IMR-90 (cell line): ENCODE data around the gene ATP4A. TPM values are rescaled to one million over a fixed set of nuclear protein-coding genes. Genes with fewer than 3 reads are reported as not detected.

Experiments
- ATAC-seq: fragments of 200-7000 bp; cut with Tn5 transposase; 2 replicates; pipeline ENCODE4 v1.9.1; 2020; ENCODE audit warnings: low read depth, mild to moderate bottlenecking, moderate library complexity
- BruUV-seq: library from RNA; stranded (reverse); fragments of 400-500 nt; replicated peaks from 2 replicates; lab custom pipeline; 2021; lab: Mats Ljungman, UMichigan
- CTCF ChIA-PET: fragments of 300-600 bp; formaldehyde crosslinking; extraction: SDS; loops from one replicate; lab custom pipeline; 2021; ENCODE audit warnings: antibody characterized with exemption; lab: Yijun Ruan, JAX
- POLR2A ChIA-PET: fragments of 300-600 bp; sonication (Branson Sonifier 250); formaldehyde crosslinking; loops from one replicate; lab custom pipeline; 2022; ENCODE audit warnings: antibody characterized with exemption; ENCODE audit not compliant: unreplicated experiment; lab: Charles Lee
- DNase-seq: peaks from one replicate; pipeline ENCODE4 v3.0.0; 2013
- H2AFZ ChIP-seq: replicated peaks from 2 replicates; pipeline ENCODE3; 2013; ENCODE audit warnings: low read length, mild to moderate bottlenecking; ENCODE audit not compliant: poor library complexity
- H2AK5ac ChIP-seq: 2 replicates; pipeline ENCODE4 v1.6.1; 2013; ENCODE audit warnings: low read depth, low read length, inconsistent platforms
- H2AK9ac ChIP-seq: replicated peaks from 2 replicates; pipeline ENCODE3; 2013; ENCODE audit warnings: mild to moderate bottlenecking, low read depth, low read length, moderate library complexity; ENCODE audit not compliant: poor library complexity
- H2BK120ac ChIP-seq: 2 replicates; pipeline ENCODE4 v1.6.1; 2013; ENCODE audit warnings: low read depth, low read length, inconsistent platforms
- H2BK15ac ChIP-seq: 3 replicates; pipeline ENCODE4 v1.6.1; 2013; ENCODE audit warnings: low read depth, low read length, inconsistent platforms
- H2BK20ac ChIP-seq: 2 replicates; pipeline ENCODE4 v1.6.1; 2013; ENCODE audit warnings: low read depth, mild to moderate bottlenecking, inconsistent platforms, low read length, moderate library complexity
- H2BK5ac ChIP-seq: 2 replicates; pipeline ENCODE4 v1.6.1; 2013; ENCODE audit warnings: mild to moderate bottlenecking, low read depth, low read length, inconsistent platforms; ENCODE audit not compliant: poor library complexity, severe bottlenecking
- H3K14ac ChIP-seq: replicated peaks from 2 replicates; pipeline ENCODE4 v1.6.1; 2013; ENCODE audit warnings: low read depth, low read length, inconsistent platforms
- H3K18ac ChIP-seq: 2 replicates; pipeline ENCODE4 v1.6.1; 2013; ENCODE audit warnings: low read depth, low read length, control low read depth
- H3K23ac ChIP-seq: 2 replicates; pipeline ENCODE4 v1.6.1; 2013; ENCODE audit warnings: low read depth, low read length, inconsistent platforms
- H3K27ac ChIP-seq: 2 replicates; pipeline ENCODE4 v1.5.1; 2013; ENCODE audit warnings: mild to moderate bottlenecking, control low read depth, low read length; ENCODE audit not compliant: insufficient read depth
- H3K27me3 ChIP-seq: 2 replicates; pipeline ENCODE4 v1.6.1; 2013; ENCODE audit warnings: low read length; ENCODE audit not compliant: control insufficient read depth, insufficient read depth
- H3K36me3 ChIP-seq: 2 replicates; pipeline ENCODE4 v1.6.1; 2013; ENCODE audit warnings: low read length, mixed read lengths; ENCODE audit not compliant: control insufficient read depth, insufficient read depth
- H3K4ac ChIP-seq: 2 replicates; pipeline ENCODE4 v1.6.1; 2013; ENCODE audit warnings: low read depth, low read length, inconsistent platforms
- H3K4me1 ChIP-seq: 2 replicates; pipeline ENCODE4 v1.6.1; 2013; ENCODE audit warnings: low read length, mixed read lengths; ENCODE audit not compliant: control insufficient read depth, insufficient read depth
- H3K4me2 ChIP-seq: 2 replicates; pipeline ENCODE4 v1.6.1; 2013; ENCODE audit warnings: low read depth, mild to moderate bottlenecking, control low read depth, low read length, moderate library complexity
- H3K4me3 ChIP-seq: 2 replicates; pipeline ENCODE4 v1.5.1; 2013; ENCODE audit warnings: low read depth, mild to moderate bottlenecking, control low read depth, low read length, moderate library complexity; ENCODE audit not compliant: insufficient read depth
- H3K56ac ChIP-seq: 2 replicates; pipeline ENCODE4 v1.6.1; 2013; ENCODE audit warnings: low read length, inconsistent platforms; ENCODE audit not compliant: insufficient read depth; ENCODE audit errors: extremely low read depth
- H3K79me1 ChIP-seq, 2 experiments: 2 replicates each; pipeline ENCODE4 v1.6.1; 2013; ENCODE audit warnings: low read length in 2 of 2, inconsistent platforms in 1 of 2, low read depth in 1 of 2
- H3K9ac ChIP-seq: 2 replicates; pipeline ENCODE4 v1.6.1; 2013; ENCODE audit warnings: low read depth, low read length, control low read depth
- H3K9me1 ChIP-seq: 2 replicates; pipeline ENCODE4 v1.6.1; 2013; ENCODE audit warnings: low read length, inconsistent platforms; ENCODE audit not compliant: insufficient read depth
- H3K9me3 ChIP-seq: 2 replicates; pipeline ENCODE4 v1.6.1; 2013; ENCODE audit warnings: low read length; ENCODE audit not compliant: control insufficient read depth, insufficient read depth
- H4K20me1 ChIP-seq: 2 replicates; pipeline ENCODE4 v1.6.1; 2013; ENCODE audit warnings: low read length, inconsistent platforms; ENCODE audit not compliant: insufficient read depth
- H4K5ac ChIP-seq: 2 replicates; pipeline ENCODE4 v1.6.1; 2013; ENCODE audit warnings: mild to moderate bottlenecking, low read depth, low read length, control low read depth
- H4K8ac ChIP-seq, 2 experiments: 2 replicates each; pipeline ENCODE4 v1.6.1; 2013; ENCODE audit warnings: low read depth in 2 of 2, low read length in 2 of 2, control low read depth in 1 of 2, inconsistent platforms in 1 of 2
- H4K91ac ChIP-seq: 2 replicates; pipeline ENCODE4 v1.6.1; 2013; ENCODE audit warnings: low read depth, low read length, inconsistent platforms; ENCODE audit not compliant: insufficient read depth
- CEBPB ChIP-seq: IDR thresholded peaks from 2 replicates; pipeline ENCODE4 v1.6.1; 2012; ENCODE audit warnings: low read depth, low read length, improper control_type of control experiment
- CHD1 ChIP-seq: IDR thresholded peaks from 2 replicates; pipeline ENCODE4 v1.6.1; 2012; ENCODE audit warnings: low read depth, low read length, improper control_type of control experiment
- ELK1 ChIP-seq: fragments of 150-350 bp; IDR thresholded peaks from 2 replicates; pipeline ENCODE4 v1.6.1; 2016; ENCODE audit warnings: low read depth, mild to moderate bottlenecking, low read length, moderate library complexity, borderline replicate concordance
- MAZ ChIP-seq: IDR thresholded peaks from 2 replicates; pipeline ENCODE4 v1.6.1; 2012; ENCODE audit warnings: low read depth, mild to moderate bottlenecking, low read length, improper control_type of control experiment, moderate library complexity, borderline replicate concordance
- MXI1 ChIP-seq: IDR thresholded peaks from 2 replicates; pipeline ENCODE4 v1.6.1; 2012; ENCODE audit warnings: low read depth, mild to moderate bottlenecking, low read length, moderate library complexity, borderline replicate concordance
- POLR2A ChIP-seq: IDR thresholded peaks from 2 replicates; pipeline ENCODE4 v1.6.1; 2012; ENCODE audit warnings: mild to moderate bottlenecking, low read depth, low read length
- SMC3 ChIP-seq: fragments of 150-350 bp; IDR thresholded peaks from 2 replicates; pipeline ENCODE4 v1.6.1; 2016; ENCODE audit warnings: low read depth, mild to moderate bottlenecking, antibody characterized with exemption, low read length, moderate library complexity
- WGBS, 2 experiments: methylation state at CpG; one replicate each; pipeline versions ENCODE4 v1.1.5 to v1.1.7; 2013; ENCODE audit warnings: missing lambda C conversion rate in 2 of 2; ENCODE audit not compliant: insufficient read length in 1 of 2; ENCODE audit errors: extremely low coverage in 2 of 2; 5-methylcytosine and 5-hydroxymethylcytosine counted together
- dilution Hi-C: fragments of 300-500 bp; cut with HindIII; formaldehyde crosslinking; loops from one replicate; pipeline ENCODE4 v1.14.3; 2018; ENCODE audit warnings: low sequenced_read_pairs; ENCODE audit not compliant: unreplicated experiment
- in situ Hi-C: fragments of 300-500 bp; cut with MboI; formaldehyde crosslinking; loops from 3 replicates; pipeline ENCODE4 v1.14.3; 2019; ENCODE audit warnings: low sequenced_read_pairs, inconsistent platforms, mixed read lengths
- intact Hi-C: fragments of 100-400 bp; cut with micrococcal nuclease; formaldehyde crosslinking; loops from 2 replicates; pipeline ENCODE4 v1.10.0; 2022
- polyA plus RNA-seq, 3 experiments: library from polyadenylated mRNA; depleted of rRNA; stranded (reverse); fragments of >200 nt; gene quantifications; 2 replicates each; pipeline ENCODE4 v1.2.3, GENCODE V29; 2012; ENCODE audit warnings: low replicate concordance in 1 of 3
- total RNA-seq: library from RNA; depleted of rRNA; stranded (reverse); fragments of >200 nt; gene quantifications from 2 replicates; pipeline ENCODE4 v1.2.3, GENCODE V29; 2012
- TF ChIP-seq, protein P1 (sequence below): fragments of 150-350 bp; IDR thresholded peaks from 2 replicates; pipeline ENCODE4 v1.6.1; 2017; ENCODE audit warnings: mild to moderate bottlenecking, antibody characterized with exemption, low read length, low read depth

The ATP4A gene
- total and polyA plus RNA-seq, 2 of the 4 experiments (the other 2 are of a cell fraction) = not detected

DNA sequence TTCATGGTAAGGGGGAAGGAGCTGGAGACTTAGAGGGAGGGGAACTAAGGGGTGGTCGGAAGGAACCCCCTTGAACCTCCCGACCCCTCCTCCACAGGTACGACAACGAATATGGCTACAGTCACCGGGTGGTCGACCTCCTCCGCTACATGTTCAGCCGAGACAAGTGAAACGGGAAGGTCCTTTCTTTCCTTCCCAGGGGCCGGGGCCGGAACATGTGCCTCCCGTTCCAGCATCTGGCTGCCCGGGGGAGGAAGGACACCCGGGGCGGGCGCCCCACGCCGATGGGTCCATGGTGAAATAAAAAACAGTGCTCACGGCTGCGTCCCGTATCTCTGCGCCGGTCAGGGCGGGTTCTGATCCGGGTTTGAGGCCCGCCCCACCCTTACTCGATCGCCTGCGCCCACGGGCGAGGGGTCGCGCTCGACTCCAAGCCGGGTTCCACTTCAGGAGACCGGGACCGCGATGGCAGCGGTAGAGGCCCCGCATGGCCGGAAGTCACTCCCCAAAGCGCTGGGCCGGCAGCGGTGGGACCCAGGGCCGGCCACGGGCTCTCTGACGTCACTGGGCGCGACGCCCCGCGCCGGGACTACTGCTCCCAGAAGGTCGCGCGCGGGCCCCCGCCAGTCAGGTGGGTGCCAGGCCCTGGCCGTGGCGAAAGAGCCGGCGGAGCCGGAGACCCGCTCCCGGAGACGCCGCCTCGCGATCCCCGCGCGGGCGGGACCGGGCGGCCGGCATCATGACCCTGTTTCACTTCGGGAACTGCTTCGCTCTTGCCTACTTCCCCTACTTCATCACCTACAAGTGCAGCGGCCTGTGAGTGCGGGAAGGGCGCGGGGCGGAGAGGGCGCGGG is 18.2 kb downstream of the ATP4A start, which contains the start of gene TMEM147:
TSS of gene TMEM147 (plus strand) at position 626 of the 854 bp plus-strand sequence. CDS start at position 740, 114 bp downstream.
- dilution Hi-C loops (no loop called here), in situ Hi-C loops (loop anchor here (5.0 kb wide), 1 partner anchor 172 kb away; the partner anchor contains the start of gene KMT2B), intact Hi-C loops (loop anchor here (1.0 to 5.0 kb wide), 4 partner anchors 34 to 193 kb away; partner anchors contain the start of genes RBM42 and ZBTB32)
- TF ChIP-seq ELK1 (no peak), MXI1 (peak; percentile 79), POLR2A (peak; percentile 90), MAZ (peak; percentile 78; the same call in 1 of the 2 replicates), CHD1 (no peak), SMC3 (0 out of 2 replicates have a peak, but pooled peaks have one; percentile 5), CEBPB (peak; percentile 31; the same call in 1 of the 2 replicates)
- TF ChIP-seq, protein P1, sequence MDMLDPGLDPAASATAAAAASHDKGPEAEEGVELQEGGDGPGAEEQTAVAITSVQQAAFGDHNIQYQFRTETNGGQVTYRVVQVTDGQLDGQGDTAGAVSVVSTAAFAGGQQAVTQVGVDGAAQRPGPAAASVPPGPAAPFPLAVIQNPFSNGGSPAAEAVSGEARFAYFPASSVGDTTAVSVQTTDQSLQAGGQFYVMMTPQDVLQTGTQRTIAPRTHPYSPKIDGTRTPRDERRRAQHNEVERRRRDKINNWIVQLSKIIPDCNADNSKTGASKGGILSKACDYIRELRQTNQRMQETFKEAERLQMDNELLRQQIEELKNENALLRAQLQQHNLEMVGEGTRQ = peak; percentile 79
- peak within 1 kb of the TSS; percentile 87 for H3K4ac ChIP-seq
- H3K9me1 ChIP-seq = peaks cover 9% of the 10 kb centered on the region; the same call in 1 of the 2 replicates
- peak within 1 kb of the TSS; percentile 60; the same call in 1 of the 3 replicates for H2BK15ac ChIP-seq
- H4K5ac ChIP-seq = peak within 1 kb of the TSS; percentile 79
- ATAC-seq (peak; percentile 96), DNase-seq (peak; percentile 85)
- H3K36me3 ChIP-seq = peaks cover 4% of the 10 kb centered on the region; the same call in 1 of the 2 replicates
- peak within 1 kb of the TSS; percentile 79 for H4K91ac ChIP-seq
- H3K79me1 ChIP-seq = peaks cover 31 to 50% of the 10 kb centered on the region in 2 experiments
- H3K9ac ChIP-seq = peak within 1 kb of the TSS; percentile 90
- 0 out of 2 replicates have a peak, but pooled peaks cover 7% of the 10 kb centered on the region for H4K20me1 ChIP-seq
- BruUV-seq = TSS peak; percentile 42
- H2BK120ac ChIP-seq = peak within 1 kb of the TSS; percentile 31; the same call in 1 of the 2 replicates
- no peaks in the 10 kb centered on the region for H3K27me3 ChIP-seq
- H3K18ac ChIP-seq = peak within 1 kb of the TSS; percentile 70
- peak within 1 kb of the TSS; percentile 93 for H3K14ac ChIP-seq
- H3K56ac ChIP-seq = peak within 1 kb of the TSS; percentile 57
- H2BK20ac ChIP-seq = no peak within 1 kb of the TSS
- H3K23ac ChIP-seq = peak within 1 kb of the TSS; percentile 85
- POLR2A ChIA-PET = no interaction called here
- H3K9me3 ChIP-seq = no peaks in the 10 kb centered on the region
- WGBS, 2 experiments = 0% methylated on average over 14 of the region's 85 CpGs; no CpG with 5 or more reads in 1 of the 2 experiments
- H3K27ac ChIP-seq = peak within 1 kb of the TSS; percentile 90
- H4K8ac ChIP-seq = peak within 1 kb of the TSS; percentile 91 to 97
- H2AK9ac ChIP-seq = peak within 1 kb of the TSS; percentile 95
- peak within 1 kb of the TSS; percentile 91 for H3K4me3 ChIP-seq
- H3K4me2 ChIP-seq = peak within 1 kb of the TSS; percentile 98
- H3K4me1 ChIP-seq = peaks cover 8% of the 10 kb centered on the region
- peak within 1 kb of the TSS; percentile 81 for H2BK5ac ChIP-seq
- H2AFZ ChIP-seq = peak within 1 kb of the TSS; percentile 99
- CTCF ChIA-PET = no interaction called here
- H2AK5ac ChIP-seq = peak within 1 kb of the TSS; percentile 87
